ENCODE measurements around the gene DNAJC5G. TPM values are rescaled to one million over a fixed set of nuclear protein-coding genes. Genes with fewer than 3 reads are reported as not detected.
A peak's percentile ranks its signal among the peaks of the same experiment; 100 is the strongest.

The DNAJC5G gene
- total and polyA plus RNA-seq, 2 of the 13 experiments (the other 11 are each of a cell fraction or from before 2014, with no cell fraction given) = 0.05 TPM; not detected in 1

DNA sequence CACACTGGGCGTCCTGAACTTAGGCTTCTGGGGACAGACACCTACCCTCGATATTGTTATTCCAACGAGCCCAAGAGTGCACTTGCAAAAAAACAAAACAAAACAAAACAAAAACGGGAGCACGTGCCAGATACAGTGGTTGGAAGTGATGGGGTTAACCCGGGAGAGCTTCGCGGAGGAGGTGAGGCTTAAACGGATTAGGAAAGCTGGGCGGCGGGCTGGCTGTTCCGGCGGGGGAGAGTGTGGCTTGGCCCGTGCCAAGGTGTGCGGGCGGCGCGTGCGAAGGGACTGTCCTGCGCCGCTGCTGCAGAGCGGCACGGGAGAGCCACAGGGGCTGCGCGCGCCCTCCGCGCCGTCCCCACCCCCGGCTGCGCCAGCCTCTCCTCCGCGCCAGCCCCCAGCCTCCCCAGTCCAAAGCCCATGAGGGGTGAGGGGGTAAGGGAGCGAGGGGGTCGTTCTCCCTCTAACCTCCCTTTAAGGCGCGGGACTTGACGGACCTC, 10.9 kb upstream of the DNAJC5G start:
- ChIA-PET POLR2A (interaction anchor here (1.8 kb wide), 1 partner anchor 130 kb away, joined by 5 read pairs; the partner anchor contains the start of gene PREB), CTCF (ENCODE audit: low intra/inter-chr PET ratio, low total read pairs) (interaction anchor here (1.8 to 3.6 kb wide), 3 partner anchors 15 to 39 kb away, joined by 7 to 29 read pairs (median 20); no protein-coding TSS in a partner anchor)
- Histone ChIP-seq H3K9ac (ENCODE audit: insufficient read depth, low read depth, low read length) (no peak overlapping the region), H3K4me1 (ENCODE audit: insufficient read depth, low read length) (peaks cover 26% of the 10 kb centered on the region), H3K27ac (ENCODE audit: extremely low read length, insufficient read depth, low read length) (no peak overlapping the region), H3K79me2 (ENCODE audit: insufficient read depth, low read length) (no peaks in the 10 kb centered on the region), H3K27me3 (ENCODE audit: control insufficient read depth in 1 of 2, insufficient read depth in 2 of 2, low read length in 2 of 2) (peaks cover 20 to 77% of the 10 kb centered on the region in 2 experiments), H3K4me2 (ENCODE audit: low read depth, low read length) (peak overlapping the region; percentile 92), H3K9me3 (ENCODE audit: low read length) (no peaks in the 10 kb centered on the region), H4K20me1 (ENCODE audit: insufficient read depth, low read length) (no peaks in the 10 kb centered on the region), H3K4me3 (replicated peaks in 1 of 3; ENCODE audit: insufficient read depth in 1 of 3, low read depth in 2 of 3, low read length in 3 of 3) (peak overlapping the region; percentile 56 to 77 (median 58)), H3K36me3 (replicated peaks in 1 of 2; ENCODE audit: control insufficient read depth in 1 of 2, insufficient read depth in 2 of 2, low read length in 2 of 2) (no peaks in the 10 kb centered on the region), H2AFZ (ENCODE audit: low read length) (no peak overlapping the region)
- WGBS (ENCODE audit: low lambda C conversion rate) = 3% methylated on average over 27 of the region's 38 CpGs
- FAIRE-seq (no peak), DNase-seq (ENCODE audit: low spot score) (no peak), ATAC-seq (peak; percentile 61)
- intact Hi-C loops (cut with micrococcal nuclease; ENCODE audit: unreplicated experiment) (loop anchor here (2.0 kb wide), 1 partner anchor 16 kb away; no protein-coding TSS in a partner anchor), in situ Hi-C loops (cut with HindIII; ENCODE audit: extremely low pct_ligation_motif_present, low pct_unique_long_range_greater_than_20kb) (no loop called here)
- no TSS peak for BruUV-seq (replicated peaks)
- TF ChIP-seq ZFP36L2 (CRISPR knock-in tag; IDR thresholded peaks at IDR 0.05) = no peak
- TF ChIP-seq, protein P1, sequence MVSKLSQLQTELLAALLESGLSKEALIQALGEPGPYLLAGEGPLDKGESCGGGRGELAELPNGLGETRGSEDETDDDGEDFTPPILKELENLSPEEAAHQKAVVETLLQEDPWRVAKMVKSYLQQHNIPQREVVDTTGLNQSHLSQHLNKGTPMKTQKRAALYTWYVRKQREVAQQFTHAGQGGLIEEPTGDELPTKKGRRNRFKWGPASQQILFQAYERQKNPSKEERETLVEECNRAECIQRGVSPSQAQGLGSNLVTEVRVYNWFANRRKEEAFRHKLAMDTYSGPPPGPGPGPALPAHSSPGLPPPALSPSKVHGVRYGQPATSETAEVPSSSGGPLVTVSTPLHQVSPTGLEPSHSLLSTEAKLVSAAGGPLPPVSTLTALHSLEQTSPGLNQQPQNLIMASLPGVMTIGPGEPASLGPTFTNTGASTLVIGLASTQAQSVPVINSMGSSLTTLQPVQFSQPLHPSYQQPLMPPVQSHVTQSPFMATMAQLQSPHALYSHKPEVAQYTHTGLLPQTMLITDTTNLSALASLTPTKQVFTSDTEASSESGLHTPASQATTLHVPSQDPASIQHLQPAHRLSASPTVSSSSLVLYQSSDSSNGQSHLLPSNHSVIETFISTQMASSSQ (IDR thresholded peaks at IDR 0.05; ENCODE audit: low read depth) = no peak
- TF ChIP-seq, protein P1 (CRISPR knock-in tag; IDR thresholded peaks at IDR 0.05; ENCODE audit: borderline replicate concordance) = no peak
- TF ChIP-seq, protein P2, sequence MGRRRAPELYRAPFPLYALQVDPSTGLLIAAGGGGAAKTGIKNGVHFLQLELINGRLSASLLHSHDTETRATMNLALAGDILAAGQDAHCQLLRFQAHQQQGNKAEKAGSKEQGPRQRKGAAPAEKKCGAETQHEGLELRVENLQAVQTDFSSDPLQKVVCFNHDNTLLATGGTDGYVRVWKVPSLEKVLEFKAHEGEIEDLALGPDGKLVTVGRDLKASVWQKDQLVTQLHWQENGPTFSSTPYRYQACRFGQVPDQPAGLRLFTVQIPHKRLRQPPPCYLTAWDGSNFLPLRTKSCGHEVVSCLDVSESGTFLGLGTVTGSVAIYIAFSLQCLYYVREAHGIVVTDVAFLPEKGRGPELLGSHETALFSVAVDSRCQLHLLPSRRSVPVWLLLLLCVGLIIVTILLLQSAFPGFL (CRISPR knock-in tag; IDR thresholded peaks at IDR 0.05) = no peak
- TF ChIP-seq ZNF432 (CRISPR knock-in tag; IDR thresholded peaks at IDR 0.05; ENCODE audit: borderline replicate concordance) = no peak
- TF ChIP-seq NCOA1 (CRISPR knock-in tag; IDR thresholded peaks at IDR 0.05) = no peak
- TF ChIP-seq ZNF205 (CRISPR knock-in tag; IDR thresholded peaks at IDR 0.05) = no peak
- no peak for TF ChIP-seq ZNF605 (CRISPR knock-in tag; IDR thresholded peaks at IDR 0.05)
- TF ChIP-seq ELF1 (CRISPR knock-in tag; IDR thresholded peaks at IDR 0.05) = no peak
- TF ChIP-seq BRD4 (CRISPR knock-in tag; IDR thresholded peaks at IDR 0.05) = no peak
- TF ChIP-seq PCBP2 (optimal IDR thresholded peaks at IDR 0.05; ENCODE audit: low read depth, low read length, poor library complexity, severe bottlenecking) = no peak
- TF ChIP-seq, protein P3, sequence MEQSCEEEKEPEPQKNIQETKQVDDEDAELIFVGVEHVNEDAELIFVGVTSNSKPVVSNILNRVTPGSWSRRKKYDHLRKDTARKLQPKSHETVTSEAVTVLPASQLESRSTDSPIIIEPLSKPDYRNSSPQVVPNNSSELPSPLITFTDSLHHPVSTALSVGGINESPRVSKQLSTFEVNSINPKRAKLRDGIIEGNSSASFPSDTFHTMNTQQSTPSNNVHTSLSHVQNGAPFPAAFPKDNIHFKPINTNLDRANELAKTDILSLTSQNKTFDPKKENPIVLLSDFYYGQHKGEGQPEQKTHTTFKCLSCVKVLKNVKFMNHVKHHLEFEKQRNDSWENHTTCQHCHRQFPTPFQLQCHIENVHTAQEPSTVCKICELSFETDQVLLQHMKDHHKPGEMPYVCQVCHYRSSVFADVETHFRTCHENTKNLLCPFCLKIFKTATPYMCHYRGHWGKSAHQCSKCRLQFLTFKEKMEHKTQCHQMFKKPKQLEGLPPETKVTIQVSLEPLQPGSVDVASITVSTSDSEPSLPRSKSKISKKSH (CRISPR knock-in tag; IDR thresholded peaks at IDR 0.05; ENCODE audit: borderline replicate concordance) = no peak
- TF ChIP-seq HOXA9 (CRISPR knock-in tag; IDR thresholded peaks at IDR 0.05; ENCODE audit: borderline replicate concordance) = 0 out of 2 replicates have a peak, but pooled peaks have one; percentile 11
- peak; percentile 36 for TF ChIP-seq ZNF883 (CRISPR knock-in tag; IDR thresholded peaks at IDR 0.05; ENCODE audit: not compliant biosample characterization)
- TF ChIP-seq ZNF354B (CRISPR knock-in tag; IDR thresholded peaks at IDR 0.05) = no peak
- no peak for TF ChIP-seq ATAD3A (CRISPR knock-in tag; IDR thresholded peaks at IDR 0.05)
- TF ChIP-seq NFRKB (IDR thresholded peaks at IDR 0.05) = no peak
- no peak for TF ChIP-seq ZNF589 (CRISPR knock-in tag; conservative IDR thresholded peaks at IDR 0.05)
- no peak for TF ChIP-seq ZBTB8A (CRISPR knock-in tag; IDR thresholded peaks at IDR 0.05; ENCODE audit: borderline replicate concordance, low read depth)
- no peak for TF ChIP-seq SRY (CRISPR knock-in tag; IDR thresholded peaks at IDR 0.05)
